A673 (cell line): Measurements from ENCODE around the gene SRGAP1. TPM values are rescaled to one million over a fixed set of nuclear protein-coding genes. Genes with fewer than 3 reads are reported as not detected.
"Not testable (repeated sequence)": the region's sequence is repeated elsewhere in the genome, so short reads cannot be mapped to it uniquely, and the experiment has no call there.

Experiments
- BruUV-seq: library from RNA; stranded (reverse); fragments of 400-500 nt; replicated peaks from 2 replicates; lab custom pipeline; 2021; lab: Mats Ljungman, UMichigan
- CTCF ChIA-PET: fragments of 300-600 bp; sonication (Branson Sonifier 250); formaldehyde crosslinking; loops from one replicate; lab custom pipeline; 2022; ENCODE audit warnings: antibody characterized with exemption; lab: Charles Lee
- POLR2A ChIA-PET: fragments of 300-600 bp; sonication (Branson Sonifier 250); formaldehyde crosslinking; loops from one replicate; lab custom pipeline; 2022; ENCODE audit warnings: antibody characterized with exemption; ENCODE audit not compliant: low non-redundant PET; lab: Charles Lee
- DNase-seq: peaks from one replicate; pipeline ENCODE4 v3.0.0-alpha.2; 2015; ENCODE audit warnings: low spot score
- H3K27ac ChIP-seq: fragments of 200-600 bp; sonication (generic); 2 replicates; pipeline ENCODE4 v1.5.1; 2016; ENCODE audit warnings: mixed run types, low read depth, mild to moderate bottlenecking, mixed read lengths, antibody characterized with exemption, low read length; ENCODE audit not compliant: poor library complexity, severe bottlenecking
- H3K27me3 ChIP-seq: fragments of 200-600 bp; sonication (generic); replicated peaks from 2 replicates; pipeline ENCODE4 v1.6.1; 2017; ENCODE audit warnings: mixed run types, low read depth, mild to moderate bottlenecking, mixed read lengths, antibody characterized with exemption, low read length; ENCODE audit not compliant: insufficient read depth, poor library complexity
- H3K36me3 ChIP-seq: fragments of 200-600 bp; sonication (generic); 2 replicates; pipeline ENCODE4 v1.6.1; 2016; ENCODE audit warnings: mixed run types, mild to moderate bottlenecking, mixed read lengths, antibody characterized with exemption, low read length; ENCODE audit not compliant: insufficient read depth, poor library complexity, severe bottlenecking
- H3K4me1 ChIP-seq: fragments of 200-600 bp; sonication (generic); 2 replicates; pipeline ENCODE4 v1.6.1; 2017; ENCODE audit warnings: mixed run types, mild to moderate bottlenecking, mixed read lengths, antibody characterized with exemption, low read length; ENCODE audit not compliant: insufficient read depth, poor library complexity, severe bottlenecking
- H3K4me3 ChIP-seq: fragments of 200-600 bp; sonication (generic); 2 replicates; pipeline ENCODE4 v1.5.1; 2016; ENCODE audit warnings: low read depth, mixed run types, mild to moderate bottlenecking, mixed read lengths, low read length; ENCODE audit not compliant: poor library complexity, severe bottlenecking
- H3K9me3 ChIP-seq: fragments of 200-600 bp; sonication (generic); 2 replicates; pipeline ENCODE4 v1.6.1; 2016; ENCODE audit warnings: mixed run types, low read depth, mild to moderate bottlenecking, mixed read lengths, antibody characterized with exemption, low read length; ENCODE audit not compliant: poor library complexity, severe bottlenecking
- EZH2 ChIP-seq: fragments of 200-600 bp; sonication (generic); IDR thresholded peaks from 2 replicates; pipeline ENCODE4 v1.6.1; 2017; ENCODE audit warnings: borderline replicate concordance, low read depth, mild to moderate bottlenecking, mixed read lengths, antibody characterized with exemption, low read length; ENCODE audit not compliant: poor library complexity, severe bottlenecking
- intact Hi-C: fragments of 100-400 bp; cut with micrococcal nuclease; formaldehyde crosslinking; loops from one replicate; pipeline ENCODE4 v1.10.0; 2022; ENCODE audit not compliant: unreplicated experiment
- total RNA-seq: library from RNA; stranded (reverse); gene quantifications from 2 replicates; pipeline ENCODE4 v1.2.3, GENCODE V29; 2021
- TF ChIP-seq, protein P1 (sequence below): fragments of 300-800, 200-600 bp; sonication (generic); conservative IDR thresholded peaks from 2 replicates; pipeline ENCODE4 v1.5.1; 2017; ENCODE audit warnings: low read depth, mild to moderate bottlenecking, antibody characterized with exemption, low read length, moderate library complexity, mixed read lengths

The SRGAP1 gene
- total RNA-seq, 1 experiment from 2014 or later = 9.7 TPM

DNA sequence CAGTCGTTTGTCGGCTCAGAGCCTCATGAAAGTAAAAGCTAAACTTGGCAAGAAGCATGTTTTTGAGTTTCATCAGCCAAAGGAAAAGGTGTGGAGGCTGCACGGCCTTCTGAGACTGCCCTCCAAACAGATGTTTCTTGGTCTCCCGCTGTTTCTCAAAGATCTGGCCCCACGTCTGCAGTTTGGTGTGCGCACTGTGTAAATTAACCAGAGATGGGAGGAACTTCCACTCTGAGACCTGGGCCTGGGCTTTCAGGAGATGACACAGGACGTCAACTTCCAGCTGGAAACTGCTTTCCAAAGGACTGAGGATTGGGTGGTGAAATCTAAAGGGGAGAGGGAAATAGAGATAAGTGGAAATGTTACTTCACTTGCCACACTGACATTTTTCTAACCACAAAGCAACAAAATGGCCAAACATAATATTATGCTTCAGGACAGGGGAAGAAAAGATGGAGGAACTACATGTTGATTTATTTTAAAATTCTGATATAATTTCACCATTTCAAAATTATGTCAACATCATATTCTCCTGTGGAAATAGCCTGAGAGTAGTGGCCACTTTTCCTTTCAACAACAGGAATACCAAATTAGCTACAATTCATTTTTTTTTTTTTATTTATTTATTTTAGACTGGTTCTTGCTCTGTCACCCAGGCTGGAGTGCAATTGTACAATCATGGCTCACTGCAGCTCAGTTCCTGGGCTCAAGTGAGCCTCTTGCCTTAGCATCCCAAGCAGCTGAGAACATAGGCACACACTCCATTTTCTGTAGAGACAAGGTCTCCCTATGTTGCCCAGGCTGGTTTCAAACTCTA lies 350.0 kb downstream of the SRGAP1 start:
- no peaks in the 10 kb centered on the region for H3K4me1 ChIP-seq
- H3K4me3 ChIP-seq = no peak overlapping the region
- POLR2A ChIA-PET = no interaction called here
- BruUV-seq = no TSS peak
- intact Hi-C loops = no loop called here
- no peaks in the 10 kb centered on the region for H3K27me3 ChIP-seq
- no peaks in the 10 kb centered on the region for H3K9me3 ChIP-seq
- H3K27ac ChIP-seq = no peak overlapping the region
- DNase-seq = no peak
- no peaks in the 10 kb centered on the region for H3K36me3 ChIP-seq
- CTCF ChIA-PET = interaction anchor here (0.6 kb wide), 1 partner anchor 376 kb away, joined by 3 read pairs; no protein-coding TSS in a partner anchor
- TF ChIP-seq, protein P1, sequence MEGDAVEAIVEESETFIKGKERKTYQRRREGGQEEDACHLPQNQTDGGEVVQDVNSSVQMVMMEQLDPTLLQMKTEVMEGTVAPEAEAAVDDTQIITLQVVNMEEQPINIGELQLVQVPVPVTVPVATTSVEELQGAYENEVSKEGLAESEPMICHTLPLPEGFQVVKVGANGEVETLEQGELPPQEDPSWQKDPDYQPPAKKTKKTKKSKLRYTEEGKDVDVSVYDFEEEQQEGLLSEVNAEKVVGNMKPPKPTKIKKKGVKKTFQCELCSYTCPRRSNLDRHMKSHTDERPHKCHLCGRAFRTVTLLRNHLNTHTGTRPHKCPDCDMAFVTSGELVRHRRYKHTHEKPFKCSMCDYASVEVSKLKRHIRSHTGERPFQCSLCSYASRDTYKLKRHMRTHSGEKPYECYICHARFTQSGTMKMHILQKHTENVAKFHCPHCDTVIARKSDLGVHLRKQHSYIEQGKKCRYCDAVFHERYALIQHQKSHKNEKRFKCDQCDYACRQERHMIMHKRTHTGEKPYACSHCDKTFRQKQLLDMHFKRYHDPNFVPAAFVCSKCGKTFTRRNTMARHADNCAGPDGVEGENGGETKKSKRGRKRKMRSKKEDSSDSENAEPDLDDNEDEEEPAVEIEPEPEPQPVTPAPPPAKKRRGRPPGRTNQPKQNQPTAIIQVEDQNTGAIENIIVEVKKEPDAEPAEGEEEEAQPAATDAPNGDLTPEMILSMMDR = no peak
- no peak for TF ChIP-seq EZH2

DNA sequence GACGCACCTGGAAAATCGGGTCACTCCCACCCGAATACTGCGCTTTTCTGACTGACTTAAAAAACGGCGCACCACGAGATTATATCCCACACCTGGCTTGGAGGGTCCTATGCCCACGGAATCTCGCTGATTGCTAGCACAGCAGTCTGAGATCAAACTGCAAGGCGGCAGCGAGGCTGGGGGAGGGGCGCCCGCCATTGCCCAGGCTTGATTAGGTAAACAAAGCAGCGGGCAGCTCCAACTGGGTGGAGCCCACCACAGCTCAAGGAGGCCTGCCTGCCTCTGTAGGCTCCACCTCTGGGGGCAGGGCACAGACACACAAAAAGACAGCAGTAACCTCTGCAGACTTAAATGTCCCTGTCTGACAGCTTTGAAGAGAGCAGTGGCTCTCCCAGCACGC lies 351.3 kb downstream of the SRGAP1 start:
- CTCF ChIA-PET, POLR2A ChIA-PET, H3K27me3 ChIP-seq, H3K36me3 ChIP-seq, intact Hi-C loops, H3K4me1 ChIP-seq, DNase-seq, H3K9me3 ChIP-seq, BruUV-seq, H3K4me3 ChIP-seq, H3K27ac ChIP-seq: not testable (repeated sequence)

DNA sequence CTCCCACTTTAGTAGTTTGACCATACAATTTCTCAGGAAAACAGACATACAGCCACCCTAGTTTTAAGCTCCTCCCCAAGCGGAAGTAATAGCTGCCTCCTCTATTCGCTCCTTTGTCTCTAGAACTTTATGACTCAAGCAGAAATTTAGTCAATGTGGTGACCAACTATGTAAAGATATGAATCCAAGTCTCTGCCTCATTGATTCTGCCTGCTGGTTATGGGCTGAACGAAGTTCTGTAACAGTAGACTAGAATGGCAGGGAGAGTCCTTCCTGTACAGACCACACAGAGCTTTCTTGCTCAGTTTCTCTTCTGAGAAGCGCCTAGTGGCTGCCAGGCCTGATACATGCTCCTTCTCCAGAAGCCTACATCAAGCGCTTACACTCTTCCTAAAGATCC lies 358.5 kb downstream of the SRGAP1 start:
- ChIA-PET CTCF (no interaction called here), POLR2A (no interaction called here)
- Histone ChIP-seq H3K9me3 (no peaks in the 10 kb centered on the region), H3K27ac (no peak overlapping the region), H3K4me3 (no peak overlapping the region), H3K4me1 (no peaks in the 10 kb centered on the region), H3K27me3 (no peaks in the 10 kb centered on the region), H3K36me3 (no peaks in the 10 kb centered on the region)
- no peak for TF ChIP-seq EZH2
- TF ChIP-seq, protein P1 = no peak
- no peak for DNase-seq
- intact Hi-C loops = no loop called here
- no TSS peak for BruUV-seq
